Activated T-helper 1 cell treated with anti-CD3 and anti-CD28 coated beads, Interleukin-12 subunit alpha, Interleukin-12 subunit beta, Interleukin-2, Interleukin-4 antibody, amounts not matched to agents 30 ng/mL and 10 ng/mL and 1 ng/mL, durations not matched to agents 14 hours and 24 hours and 36 hours (primary cell): Measurements from ENCODE around the gene TIGD7. TPM values are rescaled to one million over a fixed set of nuclear protein-coding genes. Genes with fewer than 3 reads are reported as not detected.
A peak's percentile ranks its signal among the peaks of the same experiment; 100 is the strongest.

Source experiments
- DNase-seq: peaks from one replicate; pipeline ENCODE4 v3.0.0; 2021; ENCODE audit warnings: low spot score
- H3K27ac Mint-ChIP-seq: one replicate; pipeline ENCODE4 v1.8.0; 2021; ENCODE audit warnings: mild to moderate bottlenecking, mixed read lengths
- H3K27me3 Mint-ChIP-seq: one replicate; pipeline ENCODE4 v1.8.0; 2022; ENCODE audit warnings: mild to moderate bottlenecking, moderate library complexity, mixed read lengths; ENCODE audit not compliant: insufficient read depth
- H3K36me3 Mint-ChIP-seq: one replicate; pipeline ENCODE4 v1.8.0; 2021; ENCODE audit warnings: low read depth, mixed read lengths
- H3K4me1 Mint-ChIP-seq: one replicate; pipeline ENCODE4 v1.8.0; 2021; ENCODE audit warnings: low read depth, mixed read lengths
- H3K4me3 Mint-ChIP-seq: one replicate; pipeline ENCODE4 v1.8.0; 2021; ENCODE audit warnings: mild to moderate bottlenecking, moderate library complexity, mixed read lengths
- H3K9me3 Mint-ChIP-seq: one replicate; pipeline ENCODE4 v1.8.0; 2021; ENCODE audit warnings: mixed read lengths
- intact Hi-C: fragments of 100-400 bp; cut with micrococcal nuclease; formaldehyde crosslinking; loops from one replicate; pipeline ENCODE4 v1.15.1; 2024
- total RNA-seq: library from RNA; stranded (reverse); gene quantifications from 2 replicates; pipeline ENCODE4 v1.2.3, GENCODE V29; 2022

The TIGD7 gene, protein sequence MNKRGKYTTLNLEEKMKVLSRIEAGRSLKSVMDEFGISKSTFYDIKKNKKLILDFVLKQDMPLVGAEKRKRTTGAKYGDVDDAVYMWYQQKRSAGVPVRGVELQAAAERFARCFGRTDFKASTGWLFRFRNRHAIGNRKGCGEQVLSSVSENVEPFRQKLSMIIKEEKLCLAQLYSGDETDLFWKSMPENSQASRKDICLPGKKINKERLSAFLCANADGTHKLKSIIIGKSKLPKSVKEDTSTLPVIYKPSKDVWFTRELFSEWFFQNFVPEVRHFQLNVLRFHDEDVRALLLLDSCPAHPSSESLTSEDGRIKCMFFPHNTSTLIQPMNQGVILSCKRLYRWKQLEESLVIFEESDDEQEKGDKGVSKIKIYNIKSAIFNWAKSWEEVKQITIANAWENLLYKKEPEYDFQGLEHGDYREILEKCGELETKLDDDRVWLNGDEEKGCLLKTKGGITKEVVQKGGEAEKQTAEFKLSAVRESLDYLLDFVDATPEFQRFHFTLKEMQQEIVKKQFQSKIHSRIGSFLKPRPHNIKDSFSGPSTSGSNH
- 2.0 and 3.1 TPM in 2 replicates for total RNA-seq

DNA sequence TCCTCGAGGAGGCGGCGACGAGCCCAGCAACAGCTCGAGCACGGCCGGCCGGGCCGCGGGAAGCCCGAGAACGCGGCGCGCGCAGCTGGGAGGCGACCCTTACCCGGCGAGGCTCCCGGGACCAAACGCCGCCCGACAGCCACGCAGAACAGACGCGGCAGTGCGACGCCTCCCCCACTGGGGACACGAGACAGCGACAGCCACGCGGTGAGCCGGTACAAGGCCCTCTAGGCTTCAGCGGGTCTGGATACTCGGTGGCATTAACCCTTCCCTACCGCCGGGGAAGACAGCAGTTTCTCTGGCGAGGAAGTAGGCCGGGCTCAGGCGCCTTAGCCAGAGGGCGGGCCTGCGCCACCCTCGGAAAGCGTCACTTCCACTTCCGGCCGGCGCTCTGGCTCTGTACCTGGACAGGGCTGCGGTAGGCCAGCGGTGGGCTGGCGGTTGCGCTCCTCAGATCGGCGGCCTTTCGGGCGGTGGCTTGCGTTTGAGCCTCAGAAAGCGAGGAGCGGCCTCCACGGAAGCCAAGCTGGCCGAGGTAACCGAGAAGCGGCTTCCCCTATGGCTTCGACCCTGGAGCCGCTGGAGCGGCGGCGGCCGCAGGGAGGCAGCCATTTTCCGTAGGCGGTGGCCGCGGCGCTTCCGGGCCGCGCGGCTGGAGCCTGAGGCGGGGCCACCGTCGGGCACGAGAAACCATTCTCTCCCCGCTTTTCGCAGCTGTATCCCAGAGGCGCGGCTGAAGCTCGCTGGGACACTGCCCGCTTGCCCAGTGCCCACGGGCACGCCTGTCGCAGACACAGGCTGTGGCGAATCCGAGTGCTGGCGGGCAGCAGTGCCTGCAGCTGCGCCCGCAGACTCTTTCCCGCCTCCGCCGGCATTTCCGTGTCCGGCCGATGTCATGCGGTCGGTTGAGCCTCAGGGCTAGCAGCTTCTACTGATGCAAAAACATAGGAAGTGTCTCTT, at the start of gene TIGD7, which contains the start of gene ZNF75A:
Gene TIGD7, minus strand, starts transcription at position 322 of the 960 bp plus-strand sequence. CDS start 4,816 bp downstream, outside the sequence.
Gene ZNF75A, plus strand, starts transcription at position 389 of the 960 bp plus-strand sequence. CDS start 2,932 bp downstream, outside the sequence.
- intact Hi-C loops: loop anchor here (1.0 to 5.0 kb wide), 7 partner anchors 22 to 195 kb away; partner anchors contain the start of genes NAA60, ZNF174, ZNF200 and ZNF263
- Mint-ChIP-seq H3K4me3 (peak within 1 kb of the TSS; percentile 75), H3K4me1 (peaks cover 8% of the 10 kb centered on the region), H3K27ac (peak within 1 kb of the TSS; percentile 70), H3K9me3 (peaks cover 50% of the 10 kb centered on the region), H3K27me3 (no peaks in the 10 kb centered on the region), H3K36me3 (peaks cover 47% of the 10 kb centered on the region)
- peak; percentile 79 for DNase-seq

GRCh38 chr16:3349175-3349574, 43.9 kb upstream of the TIGD7 start:
- H3K27ac Mint-ChIP-seq: no peak overlapping the region
- H3K9me3 Mint-ChIP-seq: peaks cover 23% of the 10 kb centered on the region
- no peak overlapping the region for H3K4me3 Mint-ChIP-seq
- no peaks in the 10 kb centered on the region for H3K4me1 Mint-ChIP-seq
- H3K27me3 Mint-ChIP-seq: peaks cover 3% of the 10 kb centered on the region
- H3K36me3 Mint-ChIP-seq: no peaks in the 10 kb centered on the region
- intact Hi-C loops: no loop called here
- DNase-seq: no peak

- no peaks in the 10 kb centered on the region for H3K36me3 Mint-ChIP-seq
- no peak overlapping the region for H3K4me3 Mint-ChIP-seq
- H3K9me3 Mint-ChIP-seq: peaks cover 19% of the 10 kb centered on the region
Measured at GRCh38 chr16:3348547-3349167, 43.4 kb upstream of the TIGD7 start.

GRCh38 chr16:3347586-3347985, 42.4 kb upstream of the TIGD7 start:
- no peak overlapping the region for H3K27ac Mint-ChIP-seq
- H3K27me3 Mint-ChIP-seq: peaks cover 3% of the 10 kb centered on the region
- H3K4me1 Mint-ChIP-seq: no peaks in the 10 kb centered on the region
- intact Hi-C loops: no loop called here
- no peak overlapping the region for H3K4me3 Mint-ChIP-seq
- H3K36me3 Mint-ChIP-seq: no peaks in the 10 kb centered on the region
- H3K9me3 Mint-ChIP-seq: peaks cover 20% of the 10 kb centered on the region
- no peak for DNase-seq

More at GRCh38 chr16:3348547-3349167, 43.4 kb upstream of the TIGD7 start:
- intact Hi-C loops: no loop called here
- DNase-seq: no peak
- Mint-ChIP-seq H3K4me1 (no peaks in the 10 kb centered on the region), H3K27me3 (peaks cover 3% of the 10 kb centered on the region), H3K27ac (no peak overlapping the region)

DNA sequence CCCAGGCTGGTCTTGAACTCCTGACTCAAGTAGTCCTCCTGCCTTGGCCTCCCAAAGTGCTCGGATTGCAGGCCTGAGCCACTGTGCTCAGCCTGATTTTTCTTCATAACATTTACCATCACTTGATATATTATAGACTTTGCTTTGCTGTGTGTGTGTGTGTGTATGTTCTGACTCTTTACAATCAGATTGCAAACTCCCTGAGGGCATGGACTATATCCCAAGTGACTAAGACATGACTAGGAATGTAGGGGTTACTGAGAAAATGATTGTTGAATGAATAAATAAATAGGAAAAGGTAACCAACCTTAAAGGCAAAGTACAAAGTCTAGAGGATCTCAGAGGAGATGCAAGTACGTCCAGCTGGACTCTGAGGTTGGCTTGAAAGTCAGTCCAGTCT, 40.8 kb upstream of the TIGD7 start:
- Mint-ChIP-seq H3K27ac (no peak overlapping the region), H3K9me3 (peaks cover 20% of the 10 kb centered on the region), H3K4me3 (no peak overlapping the region), H3K4me1 (no peaks in the 10 kb centered on the region), H3K27me3 (no peaks in the 10 kb centered on the region), H3K36me3 (no peaks in the 10 kb centered on the region)
- intact Hi-C loops: no loop called here
- no peak for DNase-seq

GRCh38 chr16:3328643-3329042, 23.4 kb upstream of the TIGD7 start:
- intact Hi-C loops: no loop called here
- no peaks in the 10 kb centered on the region for H3K4me1 Mint-ChIP-seq
- H3K36me3 Mint-ChIP-seq: no peaks in the 10 kb centered on the region
- no peak overlapping the region for H3K27ac Mint-ChIP-seq
- H3K9me3 Mint-ChIP-seq: peaks cover 41% of the 10 kb centered on the region
- H3K27me3 Mint-ChIP-seq: no peaks in the 10 kb centered on the region
- DNase-seq: no peak
- no peak overlapping the region for H3K4me3 Mint-ChIP-seq

DNA sequence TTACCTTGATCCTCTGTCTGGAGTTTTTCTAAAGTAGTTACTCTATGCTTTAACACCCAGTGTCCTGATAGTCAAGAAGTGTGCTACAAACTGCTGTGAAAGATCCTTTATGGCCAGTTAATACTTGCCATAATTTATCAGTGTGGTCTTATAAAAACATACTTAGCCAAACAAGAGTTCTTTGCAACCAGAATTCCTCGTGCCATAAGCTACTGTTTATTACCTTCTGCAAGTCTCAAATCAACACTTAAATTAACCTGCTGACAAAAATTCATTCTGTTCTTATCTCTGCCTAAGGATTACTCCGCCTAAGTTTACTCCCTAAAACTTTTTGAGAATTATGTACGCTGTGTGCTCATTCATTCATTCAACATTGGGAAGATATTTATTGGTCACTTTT, 22.9 kb upstream of the TIGD7 start:
- no peaks in the 10 kb centered on the region for H3K4me1 Mint-ChIP-seq
- peaks cover 41% of the 10 kb centered on the region for H3K9me3 Mint-ChIP-seq
- H3K4me3 Mint-ChIP-seq: no peak overlapping the region
- H3K27ac Mint-ChIP-seq: no peak overlapping the region
- H3K36me3 Mint-ChIP-seq: no peaks in the 10 kb centered on the region
- H3K27me3 Mint-ChIP-seq: no peaks in the 10 kb centered on the region
- DNase-seq: no peak
- intact Hi-C loops: no loop called here

GRCh38 chr16:3327514-3327913, 22.3 kb upstream of the TIGD7 start:
- no peak overlapping the region for H3K4me3 Mint-ChIP-seq
- intact Hi-C loops: no loop called here
- H3K27ac Mint-ChIP-seq: no peak overlapping the region
- peaks cover 43% of the 10 kb centered on the region for H3K9me3 Mint-ChIP-seq
- H3K27me3 Mint-ChIP-seq: no peaks in the 10 kb centered on the region
- no peaks in the 10 kb centered on the region for H3K36me3 Mint-ChIP-seq
- H3K4me1 Mint-ChIP-seq: no peaks in the 10 kb centered on the region
- no peak for DNase-seq

- H3K27me3 Mint-ChIP-seq: no peaks in the 10 kb centered on the region
- intact Hi-C loops: no loop called here
- H3K4me1 Mint-ChIP-seq: no peaks in the 10 kb centered on the region
- peaks cover 64% of the 10 kb centered on the region for H3K9me3 Mint-ChIP-seq
- H3K27ac Mint-ChIP-seq: no peak overlapping the region
- no peak overlapping the region for H3K4me3 Mint-ChIP-seq
- no peak for DNase-seq
- H3K36me3 Mint-ChIP-seq: peaks cover 16% of the 10 kb centered on the region
Measured at GRCh38 chr16:3321816-3322215, 16.6 kb upstream of the TIGD7 start.

DNA sequence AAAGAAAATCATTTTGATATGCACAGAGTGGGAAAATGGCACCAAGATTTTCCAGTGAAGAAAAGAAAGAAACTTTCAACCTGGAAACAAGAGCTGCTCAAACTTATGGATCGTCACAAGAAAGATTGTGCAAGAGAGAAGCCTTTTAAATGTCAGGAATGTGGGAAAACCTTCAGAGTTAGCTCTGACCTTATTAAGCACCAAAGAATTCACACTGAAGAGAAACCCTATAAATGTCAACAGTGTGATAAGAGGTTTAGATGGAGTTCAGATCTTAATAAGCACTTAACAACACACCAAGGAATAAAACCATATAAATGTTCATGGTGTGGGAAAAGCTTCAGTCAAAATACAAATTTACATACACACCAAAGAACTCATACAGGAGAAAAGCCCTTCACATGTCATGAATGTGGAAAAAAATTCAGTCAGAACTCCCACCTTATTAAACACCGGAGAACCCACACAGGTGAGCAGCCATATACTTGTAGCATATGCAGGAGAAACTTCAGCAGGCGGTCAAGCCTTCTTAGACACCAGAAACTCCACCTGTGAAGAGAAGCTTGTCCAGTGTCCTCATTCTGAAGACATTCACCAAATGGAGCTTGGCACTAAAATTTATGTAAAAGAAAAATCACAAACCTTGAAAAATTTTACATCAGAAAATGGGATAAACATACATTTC, 12.2 kb upstream of the TIGD7 start:
- H3K27ac Mint-ChIP-seq: no peak overlapping the region
- intact Hi-C loops: no loop called here
- peaks cover 55% of the 10 kb centered on the region for H3K36me3 Mint-ChIP-seq
- no peaks in the 10 kb centered on the region for H3K4me1 Mint-ChIP-seq
- H3K9me3 Mint-ChIP-seq: peaks cover 81% of the 10 kb centered on the region
- H3K27me3 Mint-ChIP-seq: no peaks in the 10 kb centered on the region
- no peak for DNase-seq
- no peak overlapping the region for H3K4me3 Mint-ChIP-seq

GRCh38 chr16:3311496-3311895, 6.3 kb upstream of the TIGD7 start:
- no peaks in the 10 kb centered on the region for H3K4me1 Mint-ChIP-seq
- H3K27me3 Mint-ChIP-seq: no peaks in the 10 kb centered on the region
- H3K9me3 Mint-ChIP-seq: peaks cover 78% of the 10 kb centered on the region
- H3K4me3 Mint-ChIP-seq: no peak overlapping the region
- intact Hi-C loops: no loop called here
- peaks cover 79% of the 10 kb centered on the region for H3K36me3 Mint-ChIP-seq
- no peak for DNase-seq
- no peak overlapping the region for H3K27ac Mint-ChIP-seq

DNA sequence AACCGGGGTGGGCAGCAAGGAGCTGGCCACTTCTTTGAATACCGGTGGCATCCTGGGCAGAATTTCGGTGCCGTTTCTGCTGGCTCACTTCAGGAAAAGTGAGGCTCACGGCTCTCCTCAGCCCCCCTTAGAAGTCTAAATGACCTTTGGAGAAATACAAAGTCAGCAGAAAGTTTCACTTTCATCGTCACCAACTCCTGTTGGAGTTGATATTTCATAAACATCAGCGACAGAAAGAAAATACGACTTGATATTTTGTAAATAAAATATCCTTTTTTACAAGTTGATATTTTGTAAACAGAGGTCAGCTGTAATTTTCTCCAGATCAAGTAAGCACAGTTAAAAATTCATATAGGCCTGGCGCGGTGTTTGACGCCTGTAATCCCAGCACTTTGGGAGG, 848 bp upstream of the TIGD7 start:
- H3K4me3 Mint-ChIP-seq: peak overlapping the region; percentile 75
- peaks cover 8% of the 10 kb centered on the region for H3K4me1 Mint-ChIP-seq
- intact Hi-C loops: loop anchor here (5.0 kb wide), 1 partner anchor 136 kb away; the partner anchor contains the start of genes NAA60 and ZNF597
- H3K27me3 Mint-ChIP-seq: no peaks in the 10 kb centered on the region
- H3K36me3 Mint-ChIP-seq: peaks cover 48% of the 10 kb centered on the region
- peaks cover 50% of the 10 kb centered on the region for H3K9me3 Mint-ChIP-seq
- H3K27ac Mint-ChIP-seq: peak overlapping the region; percentile 70
- DNase-seq: no peak
